IMR-90 (cell line): ENCODE data around the gene RAPH1. TPM values are rescaled to one million over a fixed set of nuclear protein-coding genes. Genes with fewer than 3 reads are reported as not detected.
A peak's percentile ranks its signal among the peaks of the same experiment; 100 is the strongest.

Experiments used
- ATAC-seq: fragments of 200-7000 bp; cut with Tn5 transposase; 2 replicates; pipeline ENCODE4 v1.9.1; 2020; ENCODE audit warnings: low read depth, mild to moderate bottlenecking, moderate library complexity
- BruUV-seq: library from RNA; stranded (reverse); fragments of 400-500 nt; replicated peaks from 2 replicates; lab custom pipeline; 2021; lab: Mats Ljungman, UMichigan
- CTCF ChIA-PET: fragments of 300-600 bp; formaldehyde crosslinking; extraction: SDS; loops from one replicate; lab custom pipeline; 2021; ENCODE audit warnings: antibody characterized with exemption; lab: Yijun Ruan, JAX
- POLR2A ChIA-PET: fragments of 300-600 bp; sonication (Branson Sonifier 250); formaldehyde crosslinking; loops from one replicate; lab custom pipeline; 2022; ENCODE audit warnings: antibody characterized with exemption; ENCODE audit not compliant: unreplicated experiment; lab: Charles Lee
- DNase-seq: peaks from one replicate; pipeline ENCODE4 v3.0.0; 2013
- H2AFZ ChIP-seq: replicated peaks from 2 replicates; pipeline ENCODE3; 2013; ENCODE audit warnings: low read length, mild to moderate bottlenecking; ENCODE audit not compliant: poor library complexity
- H2AK5ac ChIP-seq: 2 replicates; pipeline ENCODE4 v1.6.1; 2013; ENCODE audit warnings: low read depth, low read length, inconsistent platforms
- H2AK9ac ChIP-seq: replicated peaks from 2 replicates; pipeline ENCODE3; 2013; ENCODE audit warnings: mild to moderate bottlenecking, low read depth, low read length, moderate library complexity; ENCODE audit not compliant: poor library complexity
- H2BK120ac ChIP-seq: 2 replicates; pipeline ENCODE4 v1.6.1; 2013; ENCODE audit warnings: low read depth, low read length, inconsistent platforms
- H2BK15ac ChIP-seq: 3 replicates; pipeline ENCODE4 v1.6.1; 2013; ENCODE audit warnings: low read depth, low read length, inconsistent platforms
- H2BK20ac ChIP-seq: 2 replicates; pipeline ENCODE4 v1.6.1; 2013; ENCODE audit warnings: low read depth, mild to moderate bottlenecking, inconsistent platforms, low read length, moderate library complexity
- H2BK5ac ChIP-seq: 2 replicates; pipeline ENCODE4 v1.6.1; 2013; ENCODE audit warnings: mild to moderate bottlenecking, low read depth, low read length, inconsistent platforms; ENCODE audit not compliant: poor library complexity, severe bottlenecking
- H3K14ac ChIP-seq: replicated peaks from 2 replicates; pipeline ENCODE4 v1.6.1; 2013; ENCODE audit warnings: low read depth, low read length, inconsistent platforms
- H3K18ac ChIP-seq: 2 replicates; pipeline ENCODE4 v1.6.1; 2013; ENCODE audit warnings: low read depth, low read length, control low read depth
- H3K23ac ChIP-seq: 2 replicates; pipeline ENCODE4 v1.6.1; 2013; ENCODE audit warnings: low read depth, low read length, inconsistent platforms
- H3K27ac ChIP-seq: 2 replicates; pipeline ENCODE4 v1.5.1; 2013; ENCODE audit warnings: mild to moderate bottlenecking, control low read depth, low read length; ENCODE audit not compliant: insufficient read depth
- H3K27me3 ChIP-seq: 2 replicates; pipeline ENCODE4 v1.6.1; 2013; ENCODE audit warnings: low read length; ENCODE audit not compliant: control insufficient read depth, insufficient read depth
- H3K36me3 ChIP-seq: 2 replicates; pipeline ENCODE4 v1.6.1; 2013; ENCODE audit warnings: low read length, mixed read lengths; ENCODE audit not compliant: control insufficient read depth, insufficient read depth
- H3K4ac ChIP-seq: 2 replicates; pipeline ENCODE4 v1.6.1; 2013; ENCODE audit warnings: low read depth, low read length, inconsistent platforms
- H3K4me1 ChIP-seq: 2 replicates; pipeline ENCODE4 v1.6.1; 2013; ENCODE audit warnings: low read length, mixed read lengths; ENCODE audit not compliant: control insufficient read depth, insufficient read depth
- H3K4me2 ChIP-seq: 2 replicates; pipeline ENCODE4 v1.6.1; 2013; ENCODE audit warnings: low read depth, mild to moderate bottlenecking, control low read depth, low read length, moderate library complexity
- H3K4me3 ChIP-seq: 2 replicates; pipeline ENCODE4 v1.5.1; 2013; ENCODE audit warnings: low read depth, mild to moderate bottlenecking, control low read depth, low read length, moderate library complexity; ENCODE audit not compliant: insufficient read depth
- H3K56ac ChIP-seq: 2 replicates; pipeline ENCODE4 v1.6.1; 2013; ENCODE audit warnings: low read length, inconsistent platforms; ENCODE audit not compliant: insufficient read depth; ENCODE audit errors: extremely low read depth
- H3K79me1 ChIP-seq, 2 experiments: 2 replicates each; pipeline ENCODE4 v1.6.1; 2013; ENCODE audit warnings: low read length in 2 of 2, inconsistent platforms in 1 of 2, low read depth in 1 of 2
- H3K9ac ChIP-seq: 2 replicates; pipeline ENCODE4 v1.6.1; 2013; ENCODE audit warnings: low read depth, low read length, control low read depth
- H3K9me1 ChIP-seq: 2 replicates; pipeline ENCODE4 v1.6.1; 2013; ENCODE audit warnings: low read length, inconsistent platforms; ENCODE audit not compliant: insufficient read depth
- H3K9me3 ChIP-seq: 2 replicates; pipeline ENCODE4 v1.6.1; 2013; ENCODE audit warnings: low read length; ENCODE audit not compliant: control insufficient read depth, insufficient read depth
- H4K20me1 ChIP-seq: 2 replicates; pipeline ENCODE4 v1.6.1; 2013; ENCODE audit warnings: low read length, inconsistent platforms; ENCODE audit not compliant: insufficient read depth
- H4K5ac ChIP-seq: 2 replicates; pipeline ENCODE4 v1.6.1; 2013; ENCODE audit warnings: mild to moderate bottlenecking, low read depth, low read length, control low read depth
- H4K8ac ChIP-seq, 2 experiments: 2 replicates each; pipeline ENCODE4 v1.6.1; 2013; ENCODE audit warnings: low read depth in 2 of 2, low read length in 2 of 2, control low read depth in 1 of 2, inconsistent platforms in 1 of 2
- H4K91ac ChIP-seq: 2 replicates; pipeline ENCODE4 v1.6.1; 2013; ENCODE audit warnings: low read depth, low read length, inconsistent platforms; ENCODE audit not compliant: insufficient read depth
- CEBPB ChIP-seq: IDR thresholded peaks from 2 replicates; pipeline ENCODE4 v1.6.1; 2012; ENCODE audit warnings: low read depth, low read length, improper control_type of control experiment
- MAFK ChIP-seq: IDR thresholded peaks from 2 replicates; pipeline ENCODE4 v1.6.1; 2012; ENCODE audit warnings: low read depth, low read length, improper control_type of control experiment
- MXI1 ChIP-seq: IDR thresholded peaks from 2 replicates; pipeline ENCODE4 v1.6.1; 2012; ENCODE audit warnings: low read depth, mild to moderate bottlenecking, low read length, moderate library complexity, borderline replicate concordance
- RFX5 ChIP-seq: IDR thresholded peaks from 2 replicates; pipeline ENCODE4 v1.8.0; 2012; ENCODE audit warnings: low read depth, mild to moderate bottlenecking, low read length, moderate library complexity
- WGBS, 2 experiments: methylation state at CpG; one replicate each; pipeline versions ENCODE4 v1.1.5 to v1.1.7; 2013; ENCODE audit warnings: missing lambda C conversion rate in 2 of 2; ENCODE audit not compliant: insufficient read length in 1 of 2; ENCODE audit errors: extremely low coverage in 2 of 2; 5-methylcytosine and 5-hydroxymethylcytosine counted together
- dilution Hi-C: fragments of 300-500 bp; cut with HindIII; formaldehyde crosslinking; loops from one replicate; pipeline ENCODE4 v1.14.3; 2018; ENCODE audit warnings: low sequenced_read_pairs; ENCODE audit not compliant: unreplicated experiment
- in situ Hi-C: fragments of 300-500 bp; cut with MboI; formaldehyde crosslinking; loops from 3 replicates; pipeline ENCODE4 v1.14.3; 2019; ENCODE audit warnings: low sequenced_read_pairs, inconsistent platforms, mixed read lengths
- intact Hi-C: fragments of 100-400 bp; cut with micrococcal nuclease; formaldehyde crosslinking; loops from 2 replicates; pipeline ENCODE4 v1.10.0; 2022
- polyA plus RNA-seq, 3 experiments: library from polyadenylated mRNA; depleted of rRNA; stranded (reverse); fragments of >200 nt; gene quantifications; 2 replicates each; pipeline ENCODE4 v1.2.3, GENCODE V29; 2012; ENCODE audit warnings: low replicate concordance in 1 of 3
- total RNA-seq: library from RNA; depleted of rRNA; stranded (reverse); fragments of >200 nt; gene quantifications from 2 replicates; pipeline ENCODE4 v1.2.3, GENCODE V29; 2012

Gene RAPH1
- total and polyA plus RNA-seq, 2 of the 4 experiments (the other 2 are of a cell fraction) = 7.5 to 15.1 TPM

GRCh38 chr2:203569677-203570316 lies 34.7 kb upstream of the RAPH1 start:
- Histone ChIP-seq H4K20me1 (no peaks in the 10 kb centered on the region), H3K23ac (no peak overlapping the region), H3K9me3 (no peaks in the 10 kb centered on the region), H3K36me3 (no peaks in the 10 kb centered on the region), H4K91ac (no peak overlapping the region), H2BK20ac (no peak overlapping the region), H2BK5ac (no peak overlapping the region), H4K5ac (no peak overlapping the region), H3K4ac (no peak overlapping the region), H3K18ac (no peak overlapping the region), H2BK15ac (no peak overlapping the region), H3K79me1 (no peaks in the 10 kb centered on the region), H4K8ac (no peak overlapping the region), H3K9me1 (no peaks in the 10 kb centered on the region), H3K4me3 (no peak overlapping the region), H3K4me2 (no peak overlapping the region), H2BK120ac (no peak overlapping the region), H2AFZ (no peak overlapping the region), H3K9ac (no peak overlapping the region), H3K56ac (no peak overlapping the region), H3K27ac (no peak overlapping the region), H2AK9ac (no peak overlapping the region), H3K27me3 (no peaks in the 10 kb centered on the region), H3K14ac (no peak overlapping the region), H2AK5ac (no peak overlapping the region), H3K4me1 (no peaks in the 10 kb centered on the region)
- ATAC-seq = no peak
- intact Hi-C loops (no loop called here), in situ Hi-C loops (no loop called here), dilution Hi-C loops (no loop called here)
- CTCF ChIA-PET = no interaction called here
- BruUV-seq = no TSS peak
- TF ChIP-seq MXI1 (no peak), RFX5 (no peak), CEBPB (peak; percentile 38; the same call in 1 of the 2 replicates), MAFK (no peak)
- POLR2A ChIA-PET = no interaction called here
- WGBS, 2 experiments = 100% methylated on average over 1 of the region's 8 CpGs; no CpG with 5 or more reads in 1 of the 2 experiments
- no peak for DNase-seq
